Transverse colon (tissue), 4 donors: Measurements from ENCODE around the gene TGIF1. TPM values are rescaled to one million over a fixed set of nuclear protein-coding genes. Genes with fewer than 3 reads are reported as not detected.

Experiments
- DNase-seq: peaks from one replicate; pipeline ENCODE4 v3.0.0-alpha.2; 2019
- H3K27ac ChIP-seq, 4 donors: fragments of 200-600 bp; sonication (generic); 2 replicates each; pipeline ENCODE4 v1.5.1; 2016 to 2018; ENCODE audit warnings: inconsistent platforms in 4 of 4
- H3K27me3 ChIP-seq: fragments of 200-600 bp; sonication (generic); 2 replicates; pipeline ENCODE4 v1.5.1; 2017; ENCODE audit warnings: inconsistent platforms
- H3K36me3 ChIP-seq, 4 donors: fragments of 200-600 bp; sonication (generic); 2 replicates each; pipeline ENCODE4 v1.5.1; 2017 to 2019; ENCODE audit warnings: inconsistent platforms in 4 of 4
- H3K4me1 ChIP-seq, 4 donors: fragments of 200-600 bp; sonication (generic); 2 replicates each; pipeline ENCODE4 v1.5.1; 2017 to 2020; ENCODE audit warnings: inconsistent platforms in 4 of 4
- H3K4me3 ChIP-seq, 4 donors: fragments of 200-600 bp; sonication (generic); 1 replicate in 1 of 4; 2 replicates in 3 of 4; pipeline versions ENCODE4 v1.5.1 to v1.6.1; 2017 to 2019; ENCODE audit warnings: inconsistent platforms in 4 of 4
- H3K9me3 ChIP-seq, 2 donors: fragments of 200-600 bp; sonication (generic); 2 replicates each; pipeline ENCODE4 v1.5.1; 2017 to 2019; ENCODE audit warnings: inconsistent platforms in 2 of 2
- CTCF ChIP-seq, 5 experiments: fragments of 200-600 bp in 3 of 5; fragments of 450-650 bp in 2 of 5; sonication (generic) in 3 of 5; IDR thresholded peaks; 1 replicate in 2 of 5; 2 replicates in 3 of 5; pipeline ENCODE4 v1.5.1; 2016 to 2017; ENCODE audit warnings: antibody characterized with exemption in 5 of 5, inconsistent platforms in 3 of 5, mild to moderate bottlenecking in 2 of 5, moderate library complexity in 1 of 5
- EP300 ChIP-seq: sonication (generic); formaldehyde crosslinking; IDR thresholded peaks from one replicate; pipeline ENCODE4 v1.6.1; 2017; ENCODE audit warnings: antibody characterized with exemption, low read depth
- POLR2A ChIP-seq: fragments of 450-650 bp; IDR thresholded peaks from one replicate; pipeline ENCODE4 v1.6.1; 2016; ENCODE audit warnings: antibody characterized with exemption, mild to moderate bottlenecking, moderate library complexity
- POLR2AphosphoS5 ChIP-seq, 3 donors: sonication (generic); formaldehyde crosslinking; IDR thresholded peaks; one replicate each; pipeline ENCODE4 v1.6.1; 2016; ENCODE audit warnings: antibody characterized with exemption in 3 of 3
- WGBS, 2 donors: methylation state at CpG; one replicate each; pipeline ENCODE4 v1.1.5; 2018; ENCODE audit warnings: low coverage in 1 of 2; 5-methylcytosine and 5-hydroxymethylcytosine counted together
- in situ Hi-C, 4 donors: fragments of 200-750 bp; cut with MboI; loops; one replicate each; pipeline versions ENCODE4 v1.15.0 to v1.15.1; 2017; ENCODE audit warnings: low sequenced_read_pairs in 3 of 4, low pct_ligation_motif_present in 1 of 4, low pct_unique_long_range_greater_than_20kb in 1 of 4
- intact Hi-C: fragments of 100-400 bp; cut with DNase I; formaldehyde crosslinking; loops from one replicate; pipeline ENCODE4 v1.15.1; 2023; ENCODE audit warnings: low total_unique reads
- total RNA-seq, 4 donors: library from RNA; depleted of rRNA; stranded (reverse); fragments of >200 nt; gene quantifications; one replicate each; pipeline ENCODE4 v1.1.0, GENCODE V29; 2016

The TGIF1 gene
- total RNA-seq, 4 donors from 2014 or later = 23.2 to 166 (median 53.3) TPM

DNA sequence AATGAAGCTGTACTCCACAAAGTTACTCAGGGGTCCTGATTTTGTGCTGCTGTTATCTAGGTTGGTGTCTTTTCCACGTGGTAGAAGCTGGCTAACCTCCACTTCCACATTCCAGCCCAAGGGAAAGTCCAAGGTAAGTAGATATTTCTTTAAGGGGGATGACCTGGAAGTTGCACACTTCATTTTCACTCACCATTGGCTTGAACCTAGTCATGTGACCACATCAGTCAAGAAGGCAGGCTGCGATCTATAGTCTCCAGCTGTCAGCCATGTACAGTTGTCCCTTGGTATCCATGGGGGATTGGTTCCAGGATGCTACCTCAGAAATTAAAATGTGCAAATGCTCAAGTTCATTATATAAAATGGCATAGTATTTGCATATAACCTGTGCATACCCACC, 31.9 kb upstream of the TGIF1 start:
- 40 to 91% methylated on average over 1 to 2 of the region's 2 CpGs for WGBS, 2 donors
- in situ Hi-C loops = no loop called here

DNA sequence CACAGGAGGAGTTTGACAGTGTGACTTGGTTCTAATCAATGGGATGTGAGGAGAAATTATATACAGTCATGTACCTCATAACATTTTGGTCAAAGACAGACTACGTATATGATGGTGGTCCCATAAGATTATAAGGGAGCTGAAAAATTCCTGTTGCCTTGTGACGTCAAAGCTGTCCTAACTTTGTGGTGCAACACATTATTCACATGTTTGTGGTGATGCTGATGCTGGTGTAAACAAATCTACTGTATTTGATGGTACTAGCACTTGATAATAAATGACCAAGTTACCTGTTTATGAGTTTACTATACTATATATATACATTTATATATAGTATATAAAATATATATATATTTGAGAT, 29.1 kb upstream of the TGIF1 start:
- Histone ChIP-seq H3K27me3 (no peaks in the 10 kb centered on the region), H3K4me3 (no peak overlapping the region), H3K36me3 (no peaks in the 10 kb centered on the region), H3K27ac (no peak overlapping the region), H3K9me3 (no peaks in the 10 kb centered on the region), H3K4me1 (peaks cover 0 to 7% (median 0%) of the 10 kb centered on the region in 4 donors)
- in situ Hi-C loops = no loop called here
- intact Hi-C loops = no loop called here
- no peak for DNase-seq
- TF ChIP-seq POLR2AphosphoS5 (IDR thresholded peaks at IDR 0.05) (no peak), EP300 (no peak), POLR2A (no peak), CTCF (IDR thresholded peaks at IDR 0.05) (no peak)
- WGBS, 2 donors = 95% methylated on average over 2 of the region's 2 CpGs; no CpG with 5 or more reads in 1 of the 2 donors

More for the DNA sequence above, 31.9 kb upstream of the TGIF1 start:
- no peaks in the 10 kb centered on the region for H3K27me3 ChIP-seq
- H3K4me1 ChIP-seq = no peaks in the 10 kb centered on the region
- H3K9me3 ChIP-seq = no peaks in the 10 kb centered on the region
- intact Hi-C loops = no loop called here
- H3K4me3 ChIP-seq = no peak overlapping the region
- no peaks in the 10 kb centered on the region for H3K36me3 ChIP-seq
- DNase-seq = no peak
- TF ChIP-seq POLR2A (no peak), CTCF (IDR thresholded peaks at IDR 0.05) (no peak), EP300 (no peak), POLR2AphosphoS5 (IDR thresholded peaks at IDR 0.05) (no peak)
- H3K27ac ChIP-seq = no peak overlapping the region

- intact Hi-C loops = no loop called here
- Histone ChIP-seq H3K9me3 (no peaks in the 10 kb centered on the region), H3K36me3 (no peaks in the 10 kb centered on the region), H3K27me3 (no peaks in the 10 kb centered on the region), H3K4me1 (peaks cover 0 to 7% (median 0%) of the 10 kb centered on the region in 4 donors), H3K27ac (no peak overlapping the region), H3K4me3 (no peak overlapping the region)
- TF ChIP-seq POLR2AphosphoS5 (IDR thresholded peaks at IDR 0.05) (no peak), CTCF (IDR thresholded peaks at IDR 0.05) (no peak), EP300 (no peak), POLR2A (no peak)
- in situ Hi-C loops = no loop called here
- no peak for DNase-seq
- 96 to 100% methylated on average over 10 of the region's 10 CpGs for WGBS, 2 donors
These were observed 27.1 kb upstream of the TGIF1 start for GRCh38 chr18:3422905-3423304.

DNA sequence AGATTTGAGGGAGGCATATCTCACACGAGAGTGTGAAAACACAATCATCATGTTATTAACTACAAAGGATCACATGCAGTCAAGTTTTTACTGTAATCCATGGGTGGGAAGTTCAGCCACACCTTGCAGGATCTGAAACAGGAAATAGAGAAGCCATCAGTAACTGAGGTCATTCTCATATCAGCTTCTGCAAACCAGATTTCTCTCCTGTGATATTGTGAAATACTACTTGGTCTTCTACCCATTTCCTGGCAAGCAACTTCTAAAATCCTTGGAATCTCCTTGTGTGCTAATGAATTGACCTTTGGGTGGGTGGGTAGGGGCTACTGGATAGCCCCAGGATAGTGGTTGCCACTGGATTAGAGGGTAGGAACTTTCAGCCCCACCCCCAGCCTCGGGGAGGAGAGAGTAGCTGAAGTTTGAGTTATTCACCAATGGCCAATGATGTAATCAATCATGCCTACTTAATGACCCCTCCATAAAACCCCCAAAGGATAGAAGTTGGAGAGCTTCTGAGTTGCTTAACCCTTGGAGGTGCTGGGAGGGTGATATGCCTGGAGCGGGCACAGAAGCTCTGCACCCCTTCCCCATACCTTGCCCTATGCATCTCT, 25.6 kb upstream of the TGIF1 start:
- in situ Hi-C loops (no loop called here), intact Hi-C loops (no loop called here)
- no peak for DNase-seq
- Histone ChIP-seq H3K4me1 (peaks cover 0 to 7% (median 0%) of the 10 kb centered on the region in 4 donors), H3K27ac (peak overlapping the region in 3 of 4 donors; percentile 17 to 37 (median 28)), H3K27me3 (no peaks in the 10 kb centered on the region), H3K36me3 (no peaks in the 10 kb centered on the region), H3K9me3 (no peaks in the 10 kb centered on the region), H3K4me3 (no peak overlapping the region)
- TF ChIP-seq CTCF (IDR thresholded peaks at IDR 0.05) (no peak), POLR2AphosphoS5 (IDR thresholded peaks at IDR 0.05) (no peak), POLR2A (no peak), EP300 (no peak)
- 41 to 60% methylated on average over 1 to 3 of the region's 3 CpGs for WGBS, 2 donors
